ENCODE measurements around the gene ARFGAP1. TPM values are rescaled to one million over a fixed set of nuclear protein-coding genes. Genes with fewer than 3 reads are reported as not detected.

The ARFGAP1 gene
- total and polyA plus RNA-seq, 2 donors (not counting 3 experiments of a cell fraction or from before 2014, with no cell fraction given) = 93.7 to 126 TPM

DNA sequence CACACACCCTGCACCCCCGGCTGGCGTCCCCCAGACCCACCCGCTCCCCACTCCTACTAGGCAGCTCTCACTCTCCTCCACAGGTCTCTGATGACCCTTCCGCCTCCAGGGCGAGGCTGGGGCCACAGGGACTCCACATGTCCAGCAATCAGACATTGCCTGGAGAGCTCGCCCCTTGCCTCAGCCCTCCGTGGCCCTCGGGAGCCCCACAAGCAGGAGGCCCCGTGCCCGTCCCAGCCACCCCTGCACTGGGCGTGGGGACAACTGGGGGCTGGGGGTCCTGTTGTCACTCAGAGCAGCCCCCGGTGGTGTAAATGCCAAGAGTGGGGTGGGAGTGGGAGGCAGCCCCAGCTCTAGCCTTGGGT, 21.9 kb downstream of the ARFGAP1 start:
- no peak overlapping the region for H3K27ac ChIP-seq (ENCODE audit: insufficient read depth, low read depth, low read length)
- intact Hi-C loops (cut with micrococcal nuclease) (loop anchor here (5.0 kb wide), 1 partner anchor 72 kb away; no protein-coding TSS in a partner anchor), dilution Hi-C loops (cut with MboI; ENCODE audit: extremely low pct_ligation_motif_present, low sequenced_read_pairs) (no loop called here)
- FAIRE-seq = no peak
- ChIA-PET CTCF (interaction anchor here (1.5 to 7.8 kb wide), 3 partner anchors 15 to 87 kb away, joined by 4 to 45 read pairs (median 7); no protein-coding TSS in a partner anchor), POLR2A (no interaction called here)
- no peak for TF ChIP-seq FOS (IDR thresholded peaks at IDR 0.05; ENCODE audit: borderline replicate concordance, insufficient read depth, low read length)
- H3K9me3 ChIP-seq (replicated peaks; ENCODE audit: control insufficient read depth, insufficient read depth, low read length) = no peaks in the 10 kb centered on the region
- H3K27me3 ChIP-seq (ENCODE audit: control insufficient read depth in 2 of 2, insufficient read depth in 2 of 2, low read length in 2 of 2) = peaks cover 8 to 12% of the 10 kb centered on the region in 2 experiments
- H3K9ac ChIP-seq (replicated peaks; ENCODE audit: extremely low read depth, insufficient read depth, low read length) = no peak overlapping the region
- H3K4me1 ChIP-seq (ENCODE audit: control insufficient read depth, extremely low read depth, insufficient read depth, low read length) = no peaks in the 10 kb centered on the region
- H3K4me3 ChIP-seq (replicated peaks in 1 of 3; ENCODE audit: insufficient read depth in 1 of 3, low read depth in 1 of 3, low read length in 3 of 3) = no peak overlapping the region
- no peak overlapping the region for H2AFZ ChIP-seq (ENCODE audit: low read depth, low read length)
- no peaks in the 10 kb centered on the region for H3K9me1 ChIP-seq (replicated peaks; ENCODE audit: control insufficient read depth, extremely low read depth, insufficient read depth, low read length)
- H3K4me2 ChIP-seq (ENCODE audit: insufficient read depth, low read length) = no peak overlapping the region
- H4K20me1 ChIP-seq (replicated peaks; ENCODE audit: control insufficient read depth, extremely low read depth, insufficient read depth, low read length) = no peaks in the 10 kb centered on the region
- no peaks in the 10 kb centered on the region for H3K36me3 ChIP-seq (ENCODE audit: control insufficient read depth in 2 of 2, extremely low read depth in 1 of 2, insufficient read depth in 2 of 2, low read length in 2 of 2)
- no peak for DNase-seq (ENCODE audit: low read depth, low spot score)
- no TSS peak for BruUV-seq (replicated peaks)
- no peaks in the 10 kb centered on the region for H3K79me2 ChIP-seq (ENCODE audit: control insufficient read depth, insufficient read depth, low read length)

- no TSS peak for BruUV-seq (replicated peaks)
- ChIA-PET POLR2A (no interaction called here), CTCF (interaction anchor here (1.5 to 7.8 kb wide), 3 partner anchors 14 to 86 kb away, joined by 4 to 45 read pairs (median 7); no protein-coding TSS in a partner anchor)
- H3K4me2 ChIP-seq (ENCODE audit: insufficient read depth, low read length) = no peak overlapping the region
- intact Hi-C loops (cut with micrococcal nuclease) = no loop called here
- H3K36me3 ChIP-seq (ENCODE audit: control insufficient read depth in 2 of 2, extremely low read depth in 1 of 2, insufficient read depth in 2 of 2, low read length in 2 of 2) = no peaks in the 10 kb centered on the region
- dilution Hi-C loops (cut with MboI; ENCODE audit: extremely low pct_ligation_motif_present, low sequenced_read_pairs) = no loop called here
- no peaks in the 10 kb centered on the region for H3K9me1 ChIP-seq (replicated peaks; ENCODE audit: control insufficient read depth, extremely low read depth, insufficient read depth, low read length)
- TF ChIP-seq JUN (IDR thresholded peaks at IDR 0.05; ENCODE audit: borderline replicate concordance, insufficient read depth, insufficient read length, low read depth) (no peak), EZH2 (IDR thresholded peaks at IDR 0.05; ENCODE audit: borderline replicate concordance, low read depth, low read length, severe bottlenecking) (no peak), POLR2AphosphoS5 (IDR thresholded peaks at IDR 0.05; ENCODE audit: insufficient read depth, low read depth, low read length) (no peak), FOS (IDR thresholded peaks at IDR 0.05; ENCODE audit: borderline replicate concordance, insufficient read depth, low read length) (no peak), POLR2A (IDR thresholded peaks at IDR 0.05; ENCODE audit: low read depth, low read length) (no peak), MYC (IDR thresholded peaks at IDR 0.05; ENCODE audit: low read depth, low read length) (no peak), GATA2 (IDR thresholded peaks at IDR 0.05; ENCODE audit: insufficient read depth, insufficient read length, low read depth, low read length) (no peak)
- TF ChIP-seq, protein P1, sequence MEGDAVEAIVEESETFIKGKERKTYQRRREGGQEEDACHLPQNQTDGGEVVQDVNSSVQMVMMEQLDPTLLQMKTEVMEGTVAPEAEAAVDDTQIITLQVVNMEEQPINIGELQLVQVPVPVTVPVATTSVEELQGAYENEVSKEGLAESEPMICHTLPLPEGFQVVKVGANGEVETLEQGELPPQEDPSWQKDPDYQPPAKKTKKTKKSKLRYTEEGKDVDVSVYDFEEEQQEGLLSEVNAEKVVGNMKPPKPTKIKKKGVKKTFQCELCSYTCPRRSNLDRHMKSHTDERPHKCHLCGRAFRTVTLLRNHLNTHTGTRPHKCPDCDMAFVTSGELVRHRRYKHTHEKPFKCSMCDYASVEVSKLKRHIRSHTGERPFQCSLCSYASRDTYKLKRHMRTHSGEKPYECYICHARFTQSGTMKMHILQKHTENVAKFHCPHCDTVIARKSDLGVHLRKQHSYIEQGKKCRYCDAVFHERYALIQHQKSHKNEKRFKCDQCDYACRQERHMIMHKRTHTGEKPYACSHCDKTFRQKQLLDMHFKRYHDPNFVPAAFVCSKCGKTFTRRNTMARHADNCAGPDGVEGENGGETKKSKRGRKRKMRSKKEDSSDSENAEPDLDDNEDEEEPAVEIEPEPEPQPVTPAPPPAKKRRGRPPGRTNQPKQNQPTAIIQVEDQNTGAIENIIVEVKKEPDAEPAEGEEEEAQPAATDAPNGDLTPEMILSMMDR (IDR thresholded peaks at IDR 0.05; ENCODE audit: extremely low read depth in 1 of 2, insufficient read depth in 1 of 2, low read depth in 1 of 2, low read length in 2 of 2) = no peak
- TF ChIP-seq, protein P2, sequence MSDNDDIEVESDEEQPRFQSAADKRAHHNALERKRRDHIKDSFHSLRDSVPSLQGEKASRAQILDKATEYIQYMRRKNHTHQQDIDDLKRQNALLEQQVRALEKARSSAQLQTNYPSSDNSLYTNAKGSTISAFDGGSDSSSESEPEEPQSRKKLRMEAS (IDR thresholded peaks at IDR 0.05; ENCODE audit: insufficient read depth, insufficient read length) = no peak
- no peak overlapping the region for H3K4me3 ChIP-seq (replicated peaks in 1 of 3; ENCODE audit: insufficient read depth in 1 of 3, low read depth in 1 of 3, low read length in 3 of 3)
- no peak overlapping the region for H2AFZ ChIP-seq (ENCODE audit: low read depth, low read length)
- H3K27ac ChIP-seq (ENCODE audit: insufficient read depth, low read depth, low read length) = no peak overlapping the region
- FAIRE-seq = no peak
- no peaks in the 10 kb centered on the region for H4K20me1 ChIP-seq (replicated peaks; ENCODE audit: control insufficient read depth, extremely low read depth, insufficient read depth, low read length)
- DNase-seq (ENCODE audit: low read depth, low spot score) = no peak
- H3K9me3 ChIP-seq (replicated peaks; ENCODE audit: control insufficient read depth, insufficient read depth, low read length) = no peaks in the 10 kb centered on the region
- peaks cover 8 to 12% of the 10 kb centered on the region in 2 experiments for H3K27me3 ChIP-seq (ENCODE audit: control insufficient read depth in 2 of 2, insufficient read depth in 2 of 2, low read length in 2 of 2)
- no peaks in the 10 kb centered on the region for H3K4me1 ChIP-seq (ENCODE audit: control insufficient read depth, extremely low read depth, insufficient read depth, low read length)
- no peaks in the 10 kb centered on the region for H3K79me2 ChIP-seq (ENCODE audit: control insufficient read depth, insufficient read depth, low read length)
- H3K9ac ChIP-seq (replicated peaks; ENCODE audit: extremely low read depth, insufficient read depth, low read length) = no peak overlapping the region
Observed at GRCh38 chr20:63295018-63295417, 22.4 kb downstream of the ARFGAP1 start.
